Measurements from ENCODE around the gene CTXND1. TPM values are rescaled to one million over a fixed set of nuclear protein-coding genes. Genes with fewer than 3 reads are reported as not detected.

Gene CTXND1
- total RNA-seq, 1 experiment from 2014 or later, result not detected

DNA sequence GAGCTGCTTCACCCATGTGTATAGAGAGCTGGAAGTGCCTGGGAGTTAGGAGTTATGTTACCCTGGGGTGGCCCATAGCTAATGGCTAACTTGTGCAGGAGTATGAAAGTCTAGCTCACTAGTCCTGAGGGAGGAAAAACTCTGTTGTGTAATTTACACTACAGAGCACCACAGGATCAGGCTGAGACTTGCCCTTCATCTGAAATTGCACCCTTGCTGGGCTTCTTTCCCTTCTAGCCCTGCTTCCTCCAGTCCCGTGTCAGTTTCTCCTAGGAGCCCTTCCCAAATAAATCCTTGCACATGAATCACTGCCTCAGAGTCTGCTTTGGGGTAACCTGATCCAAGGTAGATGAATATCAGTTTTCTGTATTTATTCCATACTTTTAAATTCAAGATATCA lies 40.0 kb downstream of the CTXND1 start:
- H3K79me2 ChIP-seq (ENCODE audit: insufficient read depth, low read length), result no peaks in the 10 kb centered on the region
- no peak overlapping the region for H2BK20ac ChIP-seq (ENCODE audit: low read depth, low read length, poor library complexity, severe bottlenecking)
- no peak overlapping the region for H3K4ac ChIP-seq (ENCODE audit: low read depth, low read length)
- H3K79me1 ChIP-seq (ENCODE audit: insufficient read depth, low read depth, low read length, poor library complexity, severe bottlenecking), result no peaks in the 10 kb centered on the region
- H3K56ac ChIP-seq (ENCODE audit: insufficient read length, low read depth, low read length), result no peak overlapping the region
- H3K9me3 ChIP-seq (ENCODE audit: control insufficient read depth, low read depth, low read length), result no peaks in the 10 kb centered on the region
- H3K14ac ChIP-seq (ENCODE audit: insufficient read depth, low read length), result no peak overlapping the region
- H3K18ac ChIP-seq (ENCODE audit: insufficient read length, low read depth, low read length), result no peak overlapping the region
- Mint-ChIP-seq H3K4me3 (no peak overlapping the region), H3K27me3 (ENCODE audit: low read depth) (peaks cover 2% of the 10 kb centered on the region), H3K36me3 (ENCODE audit: insufficient read depth in 1 of 3, low read depth in 3 of 3) (no peaks in the 10 kb centered on the region), H3K4me1 (peaks cover 17 to 18% of the 10 kb centered on the region in 2 experiments), H3K27ac (no peak overlapping the region), H3K9me3 (peaks cover 5 to 7% of the 10 kb centered on the region in 2 experiments)
- TF ChIP-seq, protein P1, sequence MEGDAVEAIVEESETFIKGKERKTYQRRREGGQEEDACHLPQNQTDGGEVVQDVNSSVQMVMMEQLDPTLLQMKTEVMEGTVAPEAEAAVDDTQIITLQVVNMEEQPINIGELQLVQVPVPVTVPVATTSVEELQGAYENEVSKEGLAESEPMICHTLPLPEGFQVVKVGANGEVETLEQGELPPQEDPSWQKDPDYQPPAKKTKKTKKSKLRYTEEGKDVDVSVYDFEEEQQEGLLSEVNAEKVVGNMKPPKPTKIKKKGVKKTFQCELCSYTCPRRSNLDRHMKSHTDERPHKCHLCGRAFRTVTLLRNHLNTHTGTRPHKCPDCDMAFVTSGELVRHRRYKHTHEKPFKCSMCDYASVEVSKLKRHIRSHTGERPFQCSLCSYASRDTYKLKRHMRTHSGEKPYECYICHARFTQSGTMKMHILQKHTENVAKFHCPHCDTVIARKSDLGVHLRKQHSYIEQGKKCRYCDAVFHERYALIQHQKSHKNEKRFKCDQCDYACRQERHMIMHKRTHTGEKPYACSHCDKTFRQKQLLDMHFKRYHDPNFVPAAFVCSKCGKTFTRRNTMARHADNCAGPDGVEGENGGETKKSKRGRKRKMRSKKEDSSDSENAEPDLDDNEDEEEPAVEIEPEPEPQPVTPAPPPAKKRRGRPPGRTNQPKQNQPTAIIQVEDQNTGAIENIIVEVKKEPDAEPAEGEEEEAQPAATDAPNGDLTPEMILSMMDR (conservative IDR thresholded peaks at IDR 0.05), result no peak
- H4K20me1 ChIP-seq (ENCODE audit: control insufficient read depth, insufficient read depth, insufficient read length), result no peaks in the 10 kb centered on the region
- no peak overlapping the region for H2BK120ac ChIP-seq (ENCODE audit: low read depth, low read length, poor library complexity, severe bottlenecking)
- H3K27me3 ChIP-seq (ENCODE audit: insufficient read depth, low read length), result no peaks in the 10 kb centered on the region
- H2BK15ac ChIP-seq (ENCODE audit: low read depth, low read length), result no peak overlapping the region
- no peak overlapping the region for H4K91ac ChIP-seq (ENCODE audit: insufficient read length, low read depth, low read length)
- no peak overlapping the region for H2AFZ ChIP-seq (ENCODE audit: low read length)
- no peak overlapping the region for H2BK5ac ChIP-seq (ENCODE audit: insufficient read length, low read length)
- no peak overlapping the region for H2AK5ac ChIP-seq (ENCODE audit: insufficient read length, low read length)
- no peaks in the 10 kb centered on the region for H3K23me2 ChIP-seq (ENCODE audit: insufficient read length, low read depth, low read length, poor library complexity, severe bottlenecking)
- no peak overlapping the region for H3T11ph ChIP-seq (ENCODE audit: low read length)
- no peak overlapping the region for H3K27ac ChIP-seq (ENCODE audit: insufficient read length, low read depth, low read length)
- no peak overlapping the region for H4K8ac ChIP-seq (replicated peaks; ENCODE audit: insufficient read length, low read depth, low read length)
- H3K4me1 ChIP-seq (ENCODE audit: insufficient read depth, low read length), result no peaks in the 10 kb centered on the region
- DNase-seq, result no peak
- H4K5ac ChIP-seq (ENCODE audit: insufficient read length, low read depth, low read length), result no peak overlapping the region
- H3K23ac ChIP-seq (ENCODE audit: insufficient read length, low read depth, low read length), result no peak overlapping the region
- H2BK12ac ChIP-seq (ENCODE audit: insufficient read length, low read depth, low read length), result no peak overlapping the region
- no peak overlapping the region for H3K9ac ChIP-seq (ENCODE audit: extremely low read depth, insufficient read length, low read length)
- WGBS (ENCODE audit: extremely low coverage, insufficient read length, low lambda C conversion rate), result no CpG with 5 or more reads among the region's 1 CpG
- no peak overlapping the region for H3K4me2 ChIP-seq (ENCODE audit: insufficient read depth, insufficient read length, low read length)
